SU-DHL-6 (cell line): Measurements from ENCODE around the gene IFRD2.

ENCODE experiments used
- CTCF ChIP-seq: fragments of 200-600 bp; sonication (generic); IDR thresholded peaks from one replicate; pipeline ENCODE4 v1.5.1; 2017; ENCODE audit warnings: antibody characterized with exemption, mild to moderate bottlenecking, low read length, moderate library complexity; ENCODE audit not compliant: insufficient read depth, poor library complexity, severe bottlenecking
- EZH2phosphoT487 ChIP-seq: fragments of 200-600 bp; sonication (generic), shearing (Covaris generic); conservative IDR thresholded peaks from 2 replicates; pipeline ENCODE4 v1.6.1; 2018; ENCODE audit warnings: mild to moderate bottlenecking, antibody characterized with exemption, low read length, moderate library complexity, mixed read lengths

DNA sequence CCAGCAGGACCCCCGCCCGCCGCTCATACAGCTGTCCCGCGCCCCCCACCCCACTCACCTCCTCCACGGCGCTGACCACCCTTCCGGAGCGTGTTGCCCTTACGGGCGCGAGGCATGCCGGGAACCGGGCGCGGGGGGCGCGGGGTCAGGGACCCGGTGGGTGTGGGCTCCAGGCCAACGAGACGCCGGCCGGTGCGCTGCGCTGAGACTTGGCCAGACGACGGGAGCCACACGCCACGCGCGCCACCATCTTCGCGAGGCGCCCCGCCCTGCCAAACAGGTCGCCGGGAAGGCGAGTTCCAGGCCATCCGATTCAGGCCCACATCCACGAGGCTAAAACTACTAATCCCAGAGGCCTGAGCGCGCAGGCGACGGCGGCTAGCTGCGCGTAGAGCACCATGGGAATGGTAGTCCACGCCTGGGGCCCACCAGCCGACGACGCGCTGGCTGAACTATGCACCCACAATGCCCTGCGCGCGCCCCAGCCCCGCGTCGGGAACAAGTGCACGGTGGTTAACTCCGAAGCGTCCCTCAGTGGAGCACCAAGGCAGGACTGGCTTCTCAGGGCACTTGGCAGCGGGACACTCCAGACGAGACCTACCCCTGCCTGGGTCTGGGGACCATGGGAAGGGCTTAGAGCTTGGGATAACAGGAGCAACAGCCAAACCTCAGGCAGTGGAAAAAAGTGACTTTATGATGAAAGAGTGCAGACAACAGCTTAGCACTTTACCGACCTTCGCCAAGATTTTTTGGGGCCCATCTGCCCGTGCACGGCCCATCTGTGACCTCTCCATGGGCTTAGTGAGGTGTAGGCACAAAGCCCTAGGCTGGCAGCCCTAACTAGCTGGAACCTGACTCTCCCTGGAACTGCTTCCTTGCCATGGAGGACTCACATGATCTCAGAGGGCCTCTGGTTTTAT lies at the start of gene IFRD2:
- TF ChIP-seq CTCF (no peak), EZH2phosphoT487 (no peak)
